Activated T-cell treated with anti-CD3 and anti-CD28 coated beads, Interleukin-2, amount 50 U/mL, for 24 hours (primary cell): ENCODE measurements around the gene LRIG3.
"Not testable (repeated sequence)": the region's sequence is repeated elsewhere in the genome, so short reads cannot be mapped to it uniquely, and the experiment has no call there.

ENCODE experiments used
- DNase-seq: peaks from one replicate; pipeline ENCODE4 v3.0.0-alpha.2; 2020
- H3K27ac Mint-ChIP-seq: 2 replicates; pipeline ENCODE4 v1.8.0; 2020; ENCODE audit warnings: mild to moderate bottlenecking, mixed read lengths
- H3K27me3 Mint-ChIP-seq: 2 replicates; pipeline ENCODE4 v1.8.0; 2020; ENCODE audit warnings: mixed read lengths
- H3K36me3 Mint-ChIP-seq: 2 replicates; pipeline ENCODE4 v1.8.0; 2020; ENCODE audit warnings: low read depth, mixed read lengths
- H3K4me1 Mint-ChIP-seq: 2 replicates; pipeline ENCODE4 v1.8.0; 2020; ENCODE audit warnings: low read depth, mixed read lengths
- H3K4me3 Mint-ChIP-seq: 2 replicates; pipeline ENCODE4 v1.8.0; 2020; ENCODE audit warnings: mild to moderate bottlenecking, moderate library complexity, mixed read lengths
- H3K9me3 Mint-ChIP-seq: 2 replicates; pipeline ENCODE4 v1.8.0; 2020; ENCODE audit warnings: mixed read lengths

Gene LRIG3

GRCh38 chr12:58880639-58881038 is 39.7 kb downstream of the LRIG3 start:
- Mint-ChIP-seq H3K4me3 (no peak overlapping the region), H3K27me3 (no peaks in the 10 kb centered on the region), H3K27ac (no peak overlapping the region), H3K36me3 (no peaks in the 10 kb centered on the region), H3K9me3 (no peaks in the 10 kb centered on the region), H3K4me1 (no peaks in the 10 kb centered on the region)
- DNase-seq = no peak

- Mint-ChIP-seq H3K27me3 (no peaks in the 10 kb centered on the region), H3K4me1 (no peaks in the 10 kb centered on the region), H3K36me3 (no peaks in the 10 kb centered on the region), H3K4me3 (no peak overlapping the region), H3K27ac (no peak overlapping the region), H3K9me3 (no peaks in the 10 kb centered on the region)
- DNase-seq = no peak
Measured at GRCh38 chr12:58877243-58877743, 43.0 kb downstream of the LRIG3 start.

DNA sequence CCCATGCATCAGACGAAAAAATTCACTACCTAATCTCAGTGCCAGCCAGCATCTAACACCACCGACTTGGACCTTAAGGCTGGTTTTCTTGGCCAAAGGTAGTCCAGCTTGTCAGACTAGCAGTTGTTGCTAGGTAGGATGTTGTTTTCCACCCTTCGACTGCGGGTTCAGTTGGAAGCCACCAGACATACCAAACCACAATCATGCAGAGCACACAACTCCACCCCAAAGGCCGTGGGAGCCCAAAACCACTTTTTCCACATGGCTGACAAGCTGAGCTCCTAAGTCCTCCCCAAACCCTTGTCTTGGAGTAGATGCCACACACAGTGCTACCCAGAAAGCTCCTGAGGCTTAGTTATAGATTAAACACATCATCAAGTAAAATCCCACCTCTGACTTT is 46.8 kb downstream of the LRIG3 start:
- DNase-seq = no peak
- H3K27ac Mint-ChIP-seq = no peak overlapping the region
- no peaks in the 10 kb centered on the region for H3K27me3 Mint-ChIP-seq
- H3K9me3 Mint-ChIP-seq = no peaks in the 10 kb centered on the region
- no peaks in the 10 kb centered on the region for H3K4me1 Mint-ChIP-seq
- no peak overlapping the region for H3K4me3 Mint-ChIP-seq
- no peaks in the 10 kb centered on the region for H3K36me3 Mint-ChIP-seq

GRCh38 chr12:58871556-58871955 is 48.7 kb downstream of the LRIG3 start:
- no peak overlapping the region for H3K27ac Mint-ChIP-seq
- no peaks in the 10 kb centered on the region for H3K4me1 Mint-ChIP-seq
- H3K27me3 Mint-ChIP-seq = no peaks in the 10 kb centered on the region
- no peaks in the 10 kb centered on the region for H3K36me3 Mint-ChIP-seq
- H3K4me3 Mint-ChIP-seq = no peak overlapping the region
- H3K9me3 Mint-ChIP-seq = no peaks in the 10 kb centered on the region
- DNase-seq = no peak

- DNase-seq = no peak
- H3K27me3 Mint-ChIP-seq = no peaks in the 10 kb centered on the region
- H3K36me3 Mint-ChIP-seq = no peaks in the 10 kb centered on the region
- no peaks in the 10 kb centered on the region for H3K4me1 Mint-ChIP-seq
- H3K9me3 Mint-ChIP-seq = no peaks in the 10 kb centered on the region
- H3K4me3 Mint-ChIP-seq = no peak overlapping the region
- no peak overlapping the region for H3K27ac Mint-ChIP-seq
Measured at GRCh38 chr12:58870595-58870994, 49.7 kb downstream of the LRIG3 start.

DNA sequence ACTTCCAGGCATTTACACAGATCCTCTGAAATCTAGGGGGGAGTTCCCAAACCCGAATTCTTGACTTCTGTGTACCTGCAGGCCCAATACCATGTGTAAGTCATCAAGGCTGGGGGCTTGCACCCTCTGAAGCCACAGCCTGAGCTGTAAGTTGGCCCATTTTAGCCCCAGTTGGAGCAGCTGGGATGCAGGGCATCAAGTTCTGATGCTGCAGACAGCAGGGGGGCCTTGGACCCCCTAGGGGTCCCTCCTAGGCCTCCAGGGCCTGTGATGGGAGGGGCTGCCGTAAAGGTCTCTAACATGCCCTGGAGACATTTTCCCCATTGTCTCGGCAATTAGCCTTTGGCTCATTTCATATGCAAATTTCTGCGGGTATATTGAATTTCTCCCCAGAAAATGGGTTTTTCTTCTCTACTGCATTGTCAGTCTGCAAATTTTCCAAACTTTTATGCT is 59.5 kb downstream of the LRIG3 start:
- no peak overlapping the region for H3K27ac Mint-ChIP-seq
- no peaks in the 10 kb centered on the region for H3K27me3 Mint-ChIP-seq
- no peak for DNase-seq
- no peaks in the 10 kb centered on the region for H3K4me1 Mint-ChIP-seq
- no peak overlapping the region for H3K4me3 Mint-ChIP-seq
- H3K9me3 Mint-ChIP-seq = peaks cover 3% of the 10 kb centered on the region
- no peaks in the 10 kb centered on the region for H3K36me3 Mint-ChIP-seq

DNA sequence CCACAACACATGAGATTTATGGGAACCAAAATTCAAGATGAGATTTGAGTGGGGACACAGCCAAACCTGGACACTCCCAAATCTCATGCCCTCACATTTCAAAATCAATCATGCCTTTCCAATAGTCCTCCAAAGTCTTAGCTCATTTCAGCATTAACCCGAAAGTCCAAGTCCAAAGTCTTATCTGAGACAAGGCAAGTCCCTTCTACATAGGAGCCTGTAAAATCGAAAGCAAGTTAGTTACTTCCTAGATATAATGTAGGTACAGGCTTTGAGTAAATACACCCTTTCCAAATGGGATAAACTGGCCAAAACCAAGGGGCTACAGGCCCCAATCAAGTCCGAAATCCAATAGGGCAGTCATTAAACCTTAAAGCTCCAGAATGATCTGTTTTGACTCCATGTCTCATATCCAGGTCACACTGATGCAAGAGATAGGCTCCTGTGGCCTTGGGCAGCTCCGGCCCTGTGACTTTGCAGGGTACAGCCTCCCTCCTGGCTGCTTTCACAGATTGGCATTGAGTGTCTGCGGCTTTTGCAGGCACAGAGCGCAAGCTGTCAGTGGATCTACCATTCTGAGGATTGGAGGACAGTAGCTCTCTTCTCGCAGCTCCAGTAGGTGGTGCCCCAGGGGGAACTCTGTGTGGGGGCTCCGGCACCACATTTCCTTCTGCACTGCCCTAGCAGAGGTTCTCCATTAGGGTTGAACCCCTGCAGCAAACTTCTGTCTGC is 60.1 kb downstream of the LRIG3 start:
- H3K27me3 Mint-ChIP-seq = no peaks in the 10 kb centered on the region
- H3K4me3 Mint-ChIP-seq = no peak overlapping the region
- DNase-seq = no peak
- H3K4me1 Mint-ChIP-seq = no peaks in the 10 kb centered on the region
- peaks cover 3% of the 10 kb centered on the region for H3K9me3 Mint-ChIP-seq
- H3K36me3 Mint-ChIP-seq = no peaks in the 10 kb centered on the region
- no peak overlapping the region for H3K27ac Mint-ChIP-seq

DNA sequence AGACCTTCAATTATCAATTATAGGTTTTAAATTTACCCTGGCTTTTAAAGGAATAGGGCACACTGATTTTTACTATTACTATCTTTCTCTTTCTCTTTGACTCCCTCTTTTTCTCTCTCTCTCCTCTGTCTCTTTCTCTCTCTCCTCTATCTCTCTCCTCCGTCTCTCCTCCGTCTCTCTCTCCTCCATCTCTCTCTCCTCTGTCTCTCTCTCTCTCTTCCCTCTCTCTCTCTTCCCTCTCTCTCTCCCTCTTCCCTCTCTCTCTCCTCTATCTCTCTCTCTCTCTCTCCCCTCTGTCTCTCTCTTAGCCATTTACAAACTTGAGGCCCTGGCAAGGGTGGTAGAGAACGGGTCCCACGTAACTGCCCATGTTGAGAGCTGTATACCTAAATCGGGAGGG is 62.3 kb downstream of the LRIG3 start:
- Mint-ChIP-seq H3K27ac (no peak overlapping the region), H3K36me3 (no peaks in the 10 kb centered on the region), H3K4me1 (no peaks in the 10 kb centered on the region), H3K27me3 (no peaks in the 10 kb centered on the region), H3K9me3 (peaks cover 3% of the 10 kb centered on the region), H3K4me3 (no peak overlapping the region)
- no peak for DNase-seq

DNA sequence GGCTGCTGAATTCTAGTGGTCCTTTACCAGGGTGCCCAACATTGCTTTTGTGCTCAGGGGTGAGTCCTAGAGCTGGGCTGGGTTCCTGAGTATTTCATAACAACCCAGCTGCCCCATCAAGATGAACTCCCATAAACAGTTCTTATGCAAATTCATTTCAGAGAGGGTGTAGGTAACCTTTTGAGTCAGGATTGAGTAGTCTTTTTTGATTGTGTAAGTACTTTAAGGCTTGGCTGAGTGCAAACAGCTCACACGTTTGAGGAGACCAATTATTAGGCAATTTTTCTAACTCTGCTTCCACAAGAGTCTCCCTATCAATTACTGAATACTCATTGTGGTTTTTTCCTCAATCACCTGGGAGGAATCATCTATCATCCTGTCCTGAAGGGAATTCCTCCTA is 63.1 kb downstream of the LRIG3 start:
- H3K4me3 Mint-ChIP-seq, H3K4me1 Mint-ChIP-seq, H3K27ac Mint-ChIP-seq, H3K36me3 Mint-ChIP-seq, H3K27me3 Mint-ChIP-seq, H3K9me3 Mint-ChIP-seq, DNase-seq: not testable (repeated sequence)

- H3K36me3 Mint-ChIP-seq = not testable (repeated sequence)
Measured at GRCh38 chr12:58855630-58856029, 64.7 kb downstream of the LRIG3 start.

DNA sequence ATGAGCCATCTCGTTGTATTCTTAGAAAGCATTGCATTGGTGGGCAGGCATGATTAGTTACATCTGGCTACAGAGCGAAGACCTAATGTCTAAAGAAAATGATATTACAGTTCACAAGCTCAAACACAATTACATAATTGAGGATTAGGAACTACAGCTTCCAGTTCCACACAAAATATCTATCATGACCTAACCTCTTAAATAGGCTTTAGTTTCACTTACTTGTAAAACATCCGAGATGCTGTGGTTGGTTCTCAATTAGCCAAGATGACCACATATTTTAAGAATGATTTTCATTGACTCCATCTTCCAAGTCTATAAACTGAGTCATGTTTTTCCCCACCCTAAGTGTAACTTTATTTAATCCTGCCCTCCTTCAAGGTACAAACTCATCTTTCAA is 69.5 kb downstream of the LRIG3 start:
- DNase-seq = no peak
- Mint-ChIP-seq H3K9me3 (peaks cover 7% of the 10 kb centered on the region), H3K27ac (no peak overlapping the region), H3K4me1 (no peaks in the 10 kb centered on the region), H3K4me3 (no peak overlapping the region), H3K27me3 (no peaks in the 10 kb centered on the region), H3K36me3 (no peaks in the 10 kb centered on the region)

More at GRCh38 chr12:58855630-58856029, 64.7 kb downstream of the LRIG3 start:
- not testable (repeated sequence) for DNase-seq, H3K4me1 Mint-ChIP-seq, H3K4me3 Mint-ChIP-seq, H3K27ac Mint-ChIP-seq, H3K27me3 Mint-ChIP-seq, H3K9me3 Mint-ChIP-seq

DNA sequence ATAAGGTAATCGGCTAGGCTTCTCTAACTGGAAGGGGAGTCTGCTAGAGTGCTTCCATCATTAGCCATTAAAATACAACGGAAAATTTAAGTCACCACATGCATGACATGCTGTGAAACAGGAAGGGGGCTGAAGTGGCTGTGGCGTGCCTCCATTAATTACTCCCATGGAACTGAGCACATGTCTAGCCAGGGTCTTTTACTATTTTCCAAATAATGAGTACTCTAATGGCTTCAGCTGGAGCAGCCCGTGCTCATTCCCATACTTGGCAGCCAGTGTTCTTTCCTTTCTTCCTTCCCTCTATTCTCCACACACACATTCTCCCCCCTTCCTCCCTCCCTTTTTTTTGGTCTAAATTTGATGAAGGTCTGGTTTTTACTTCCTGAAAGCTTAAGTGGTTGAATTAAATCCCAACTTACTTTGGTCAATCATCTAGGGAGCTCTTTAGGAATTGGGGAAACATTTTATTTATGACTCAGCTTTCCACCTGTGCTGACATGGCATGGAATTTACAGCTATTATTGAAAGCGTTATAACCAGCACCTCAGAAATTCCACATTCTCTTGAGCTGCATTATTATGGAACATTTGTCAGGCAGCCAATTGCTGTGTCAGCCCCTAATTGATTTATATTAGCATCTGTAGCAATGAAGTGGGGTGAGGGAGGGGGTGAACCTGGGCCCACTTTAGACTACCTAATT is 72.3 kb downstream of the LRIG3 start:
- H3K27me3 Mint-ChIP-seq = no peaks in the 10 kb centered on the region
- no peak overlapping the region for H3K27ac Mint-ChIP-seq
- H3K36me3 Mint-ChIP-seq = no peaks in the 10 kb centered on the region
- no peak for DNase-seq
- H3K9me3 Mint-ChIP-seq = peaks cover 7% of the 10 kb centered on the region
- H3K4me1 Mint-ChIP-seq = no peaks in the 10 kb centered on the region
- no peak overlapping the region for H3K4me3 Mint-ChIP-seq

DNA sequence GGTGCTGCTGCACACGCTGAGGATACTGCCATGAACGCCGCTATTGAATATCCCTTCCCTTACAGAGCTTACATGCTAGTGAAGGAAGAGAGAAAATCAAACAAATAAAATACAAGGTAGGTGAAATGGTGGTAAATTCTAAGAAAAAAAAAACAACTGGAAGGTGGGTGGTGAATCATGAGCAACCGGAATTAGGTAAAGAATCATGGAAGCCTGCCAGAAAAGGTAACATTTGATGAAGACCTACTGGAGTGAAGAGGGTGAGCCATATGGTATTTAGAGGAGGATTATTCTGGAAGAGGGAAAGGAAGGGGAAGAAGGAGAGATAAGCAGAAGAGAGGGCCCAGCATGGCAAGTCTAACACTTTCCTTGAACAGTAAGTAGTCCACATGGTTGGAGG is 76.1 kb downstream of the LRIG3 start:
- Mint-ChIP-seq H3K4me1 (no peaks in the 10 kb centered on the region), H3K4me3 (no peak overlapping the region), H3K27ac (no peak overlapping the region), H3K36me3 (no peaks in the 10 kb centered on the region), H3K27me3 (no peaks in the 10 kb centered on the region), H3K9me3 (no peaks in the 10 kb centered on the region)
- DNase-seq = no peak

DNA sequence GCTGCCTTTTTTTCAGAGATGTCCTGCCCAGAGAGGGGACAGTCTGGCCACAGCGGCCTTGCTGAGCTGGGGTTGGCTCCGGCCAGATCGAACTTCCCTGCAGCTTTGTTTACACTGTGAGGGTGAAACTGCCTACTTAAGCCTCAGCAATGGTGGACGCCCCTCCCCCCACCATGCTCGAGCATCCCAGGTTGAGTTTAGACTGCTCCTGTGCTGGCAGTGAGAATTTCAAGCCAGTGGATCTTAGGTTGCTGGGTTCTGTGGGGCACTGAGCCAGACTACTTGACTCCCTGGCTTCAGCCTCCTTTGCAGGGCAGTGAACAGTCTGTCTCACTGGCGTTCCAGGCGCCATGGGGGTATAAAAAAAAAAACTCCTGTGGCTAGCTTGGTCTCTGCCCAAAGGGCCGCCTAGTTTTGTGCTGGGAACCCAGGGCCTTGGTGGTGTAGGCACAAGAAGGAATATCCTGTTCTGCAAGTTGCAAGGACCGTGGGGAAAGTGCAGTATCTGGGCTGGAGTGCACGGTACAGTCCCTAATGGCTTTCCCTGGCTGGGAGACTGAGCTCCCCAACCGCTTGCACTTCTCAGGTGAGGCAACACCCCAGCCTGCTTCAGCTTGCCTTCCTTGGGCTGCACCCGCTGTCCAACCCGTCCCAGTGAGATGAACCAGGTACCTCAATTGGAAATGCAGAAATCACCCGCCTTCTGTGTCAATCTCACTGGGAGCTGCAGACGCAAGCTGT is 79.1 kb downstream of the LRIG3 start:
- Mint-ChIP-seq H3K4me1 (no peaks in the 10 kb centered on the region), H3K27ac (no peak overlapping the region), H3K4me3 (no peak overlapping the region), H3K9me3 (peaks cover 8% of the 10 kb centered on the region), H3K27me3 (no peaks in the 10 kb centered on the region), H3K36me3 (no peaks in the 10 kb centered on the region)
- no peak for DNase-seq

- no peaks in the 10 kb centered on the region for H3K4me1 Mint-ChIP-seq
- no peak overlapping the region for H3K27ac Mint-ChIP-seq
- no peaks in the 10 kb centered on the region for H3K27me3 Mint-ChIP-seq
- DNase-seq = no peak
- H3K9me3 Mint-ChIP-seq = peaks cover 13% of the 10 kb centered on the region
- H3K4me3 Mint-ChIP-seq = no peak overlapping the region
- H3K36me3 Mint-ChIP-seq = no peaks in the 10 kb centered on the region
Measured at GRCh38 chr12:58833853-58834252, 86.5 kb downstream of the LRIG3 start.
